Uterus (tissue), 2 donors: ENCODE data around the gene PIF1.

Experiments used
- POLR2A ChIP-seq, 2 donors: fragments of 450-650 bp; IDR thresholded peaks; one replicate each; pipeline ENCODE4 v1.6.1; 2016; ENCODE audit warnings: antibody characterized with exemption in 2 of 2, mild to moderate bottlenecking in 1 of 2, moderate library complexity in 1 of 2
- TF ChIP-seq, protein P1 (sequence below), 4 experiments: fragments of 200-600 bp in 2 of 4; fragments of 450-650 bp in 2 of 4; sonication (generic) in 2 of 4; IDR thresholded peaks; one replicate each; pipeline ENCODE4 v1.5.1; 2016 to 2019; ENCODE audit warnings: antibody characterized with exemption in 4 of 4, mild to moderate bottlenecking in 2 of 4, moderate library complexity in 1 of 4

DNA sequence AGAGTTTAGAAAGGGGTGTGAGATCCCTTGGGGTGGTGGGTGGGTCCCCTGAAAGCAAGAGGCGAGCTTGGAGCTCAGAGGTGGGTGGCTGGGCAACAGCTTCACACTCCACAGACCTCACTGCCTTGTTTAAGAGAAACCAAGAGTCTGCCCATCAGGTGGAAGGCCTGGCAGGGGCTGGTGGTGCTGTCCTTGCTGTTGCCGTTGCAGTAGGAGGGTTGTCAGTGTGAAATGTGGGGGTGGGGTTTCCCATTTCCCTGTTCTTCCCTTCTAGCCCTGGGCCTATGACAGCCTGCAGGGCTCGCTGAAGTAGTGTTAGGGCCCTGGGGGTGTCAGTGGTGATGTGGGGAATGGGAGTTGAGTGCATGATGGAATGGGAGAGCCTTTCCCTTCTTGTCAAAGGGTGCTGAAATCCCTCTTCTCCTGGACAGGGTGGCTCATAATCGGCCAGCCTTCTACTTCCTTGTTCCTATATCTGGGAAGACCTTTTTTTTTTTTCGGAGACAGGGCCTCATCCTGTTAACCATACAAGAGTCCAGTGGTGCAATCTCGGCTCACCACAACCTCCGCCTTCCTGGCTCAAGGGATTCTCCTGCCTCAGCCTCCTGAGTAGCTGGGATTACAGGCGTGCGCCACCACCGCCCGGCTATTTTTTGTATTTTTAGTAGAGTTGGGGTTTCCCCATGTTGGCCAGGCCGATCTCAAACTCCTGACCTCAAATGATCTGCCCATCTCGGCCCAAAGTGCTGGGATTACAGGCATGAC lies 20.6 kb upstream of the PIF1 start:
- no peak for TF ChIP-seq POLR2A (IDR thresholded peaks at IDR 0.05)
- TF ChIP-seq, protein P1, sequence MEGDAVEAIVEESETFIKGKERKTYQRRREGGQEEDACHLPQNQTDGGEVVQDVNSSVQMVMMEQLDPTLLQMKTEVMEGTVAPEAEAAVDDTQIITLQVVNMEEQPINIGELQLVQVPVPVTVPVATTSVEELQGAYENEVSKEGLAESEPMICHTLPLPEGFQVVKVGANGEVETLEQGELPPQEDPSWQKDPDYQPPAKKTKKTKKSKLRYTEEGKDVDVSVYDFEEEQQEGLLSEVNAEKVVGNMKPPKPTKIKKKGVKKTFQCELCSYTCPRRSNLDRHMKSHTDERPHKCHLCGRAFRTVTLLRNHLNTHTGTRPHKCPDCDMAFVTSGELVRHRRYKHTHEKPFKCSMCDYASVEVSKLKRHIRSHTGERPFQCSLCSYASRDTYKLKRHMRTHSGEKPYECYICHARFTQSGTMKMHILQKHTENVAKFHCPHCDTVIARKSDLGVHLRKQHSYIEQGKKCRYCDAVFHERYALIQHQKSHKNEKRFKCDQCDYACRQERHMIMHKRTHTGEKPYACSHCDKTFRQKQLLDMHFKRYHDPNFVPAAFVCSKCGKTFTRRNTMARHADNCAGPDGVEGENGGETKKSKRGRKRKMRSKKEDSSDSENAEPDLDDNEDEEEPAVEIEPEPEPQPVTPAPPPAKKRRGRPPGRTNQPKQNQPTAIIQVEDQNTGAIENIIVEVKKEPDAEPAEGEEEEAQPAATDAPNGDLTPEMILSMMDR (IDR thresholded peaks at IDR 0.05), result no peak
